ACC112 (cell line): ENCODE data around the gene ANTXR2.
A peak's percentile ranks its signal among the peaks of the same experiment; 100 is the strongest.

Source experiments
- H2AFZ ChIP-seq: fragments of 200-600 bp; sonication (generic); one replicate; pipeline ENCODE4 v1.6.0; 2017; ENCODE audit warnings: antibody characterized with exemption, low read length; ENCODE audit not compliant: unreplicated experiment
- H3K27ac ChIP-seq: fragments of 200-600 bp; sonication (generic); 2 replicates; pipeline ENCODE4 v1.5.1; 2014; ENCODE audit warnings: low read depth, mild to moderate bottlenecking, antibody characterized with exemption, low read length, moderate library complexity
- H3K27me3 ChIP-seq: fragments of 200-600 bp; sonication (generic); 2 replicates; pipeline ENCODE4 v1.6.1; 2014; ENCODE audit warnings: mild to moderate bottlenecking, antibody characterized with exemption, low read length, moderate library complexity, mixed read lengths; ENCODE audit not compliant: insufficient read depth
- H3K36me3 ChIP-seq: fragments of 200-600 bp; sonication (generic); 2 replicates; pipeline ENCODE4 v1.6.1; 2016; ENCODE audit warnings: mild to moderate bottlenecking, antibody characterized with exemption, low read length, moderate library complexity, mixed read lengths; ENCODE audit not compliant: insufficient read depth
- H3K4me1 ChIP-seq: fragments of 200-600 bp; sonication (generic); one replicate; pipeline ENCODE4 v1.6.1; 2016; ENCODE audit warnings: low read length, mixed read lengths; ENCODE audit not compliant: insufficient read depth, unreplicated experiment, control insufficient read depth
- H3K4me3 ChIP-seq: fragments of 200-600 bp; sonication (generic); 2 replicates; pipeline ENCODE4 v1.5.1; 2014; ENCODE audit warnings: mild to moderate bottlenecking, low read depth, low read length
- H3K79me2 ChIP-seq: fragments of 200-600 bp; sonication (generic); one replicate; pipeline ENCODE4 v1.6.0; 2016; ENCODE audit warnings: low read length; ENCODE audit not compliant: control insufficient read depth, unreplicated experiment, insufficient read depth

ANTXR2 gene

GRCh38 chr4:80069837-80070731 is 2.9 kb downstream of the ANTXR2 start:
- Histone ChIP-seq H3K27ac (peak overlapping the region; percentile 88), H3K36me3 (peaks cover 14% of the 10 kb centered on the region), H3K4me3 (peak overlapping the region; percentile 81), H2AFZ (no peak overlapping the region), H3K79me2 (peaks cover 46% of the 10 kb centered on the region), H3K4me1 (peaks cover 39% of the 10 kb centered on the region), H3K27me3 (no peaks in the 10 kb centered on the region)

GRCh38 chr4:80069108-80069836 is 3.8 kb downstream of the ANTXR2 start:
- peaks cover 22% of the 10 kb centered on the region for H3K36me3 ChIP-seq
- H3K4me3 ChIP-seq: peak overlapping the region; percentile 81
- peaks cover 46% of the 10 kb centered on the region for H3K79me2 ChIP-seq
- peaks cover 31% of the 10 kb centered on the region for H3K4me1 ChIP-seq
- H3K27ac ChIP-seq: peak overlapping the region; percentile 88
- no peak overlapping the region for H2AFZ ChIP-seq
- no peaks in the 10 kb centered on the region for H3K27me3 ChIP-seq

- peaks cover 26% of the 10 kb centered on the region for H3K36me3 ChIP-seq
- no peak overlapping the region for H3K27ac ChIP-seq
- H2AFZ ChIP-seq: no peak overlapping the region
- peaks cover 20% of the 10 kb centered on the region for H3K4me1 ChIP-seq
- H3K4me3 ChIP-seq: no peak overlapping the region
- no peaks in the 10 kb centered on the region for H3K27me3 ChIP-seq
- H3K79me2 ChIP-seq: peaks cover 35% of the 10 kb centered on the region
These were observed 7.4 kb downstream of the ANTXR2 start for GRCh38 chr4:80065601-80066000.

GRCh38 chr4:80062527-80062926 is 10.5 kb downstream of the ANTXR2 start:
- peaks cover 22% of the 10 kb centered on the region for H3K36me3 ChIP-seq
- no peaks in the 10 kb centered on the region for H3K4me1 ChIP-seq
- H3K4me3 ChIP-seq: no peak overlapping the region
- no peak overlapping the region for H3K27ac ChIP-seq
- H3K27me3 ChIP-seq: no peaks in the 10 kb centered on the region
- peaks cover 32% of the 10 kb centered on the region for H3K79me2 ChIP-seq
- H2AFZ ChIP-seq: no peak overlapping the region

- Histone ChIP-seq H3K79me2 (peaks cover 28% of the 10 kb centered on the region), H3K27ac (no peak overlapping the region), H3K4me3 (no peak overlapping the region), H2AFZ (no peak overlapping the region), H3K27me3 (no peaks in the 10 kb centered on the region), H3K36me3 (peaks cover 18% of the 10 kb centered on the region), H3K4me1 (no peaks in the 10 kb centered on the region)
These were observed 12.2 kb downstream of the ANTXR2 start for GRCh38 chr4:80060804-80061203.

GRCh38 chr4:80058740-80059139 is 14.3 kb downstream of the ANTXR2 start:
- Histone ChIP-seq H3K4me1 (no peaks in the 10 kb centered on the region), H2AFZ (no peak overlapping the region), H3K27me3 (no peaks in the 10 kb centered on the region), H3K79me2 (peaks cover 28% of the 10 kb centered on the region), H3K27ac (peak overlapping the region; percentile 28; the same call in 1 of the 2 replicates), H3K4me3 (no peak overlapping the region), H3K36me3 (peaks cover 8% of the 10 kb centered on the region)

- Histone ChIP-seq H3K4me3 (no peak overlapping the region), H3K36me3 (peaks cover 29% of the 10 kb centered on the region), H3K4me1 (peaks cover 22% of the 10 kb centered on the region)
These were observed 18.7 kb downstream of the ANTXR2 start for GRCh38 chr4:80054375-80054774.

GRCh38 chr4:80053140-80053910 is 19.7 kb downstream of the ANTXR2 start:
- Histone ChIP-seq H3K27me3 (no peaks in the 10 kb centered on the region), H2AFZ (no peak overlapping the region), H3K36me3 (peaks cover 35% of the 10 kb centered on the region), H3K79me2 (peaks cover 9% of the 10 kb centered on the region), H3K4me1 (peaks cover 29% of the 10 kb centered on the region), H3K27ac (no peak overlapping the region), H3K4me3 (no peak overlapping the region)

More at GRCh38 chr4:80054375-80054774, 18.7 kb downstream of the ANTXR2 start:
- Histone ChIP-seq H2AFZ (no peak overlapping the region), H3K27me3 (no peaks in the 10 kb centered on the region), H3K27ac (no peak overlapping the region), H3K79me2 (peaks cover 15% of the 10 kb centered on the region)

- Histone ChIP-seq H3K4me1 (peaks cover 48% of the 10 kb centered on the region), H3K79me2 (peaks cover 4% of the 10 kb centered on the region), H2AFZ (no peak overlapping the region), H3K27me3 (no peaks in the 10 kb centered on the region), H3K4me3 (peak overlapping the region; percentile 26; the same call in 1 of the 2 replicates), H3K27ac (peak overlapping the region; percentile 53), H3K36me3 (peaks cover 34% of the 10 kb centered on the region)
These were observed 23.1 kb downstream of the ANTXR2 start for GRCh38 chr4:80049813-80050534.

GRCh38 chr4:80049402-80049801 is 23.6 kb downstream of the ANTXR2 start:
- Histone ChIP-seq H3K27ac (peak overlapping the region; percentile 53), H3K27me3 (no peaks in the 10 kb centered on the region), H3K36me3 (peaks cover 31% of the 10 kb centered on the region), H3K79me2 (peaks cover 4% of the 10 kb centered on the region), H3K4me1 (peaks cover 48% of the 10 kb centered on the region), H2AFZ (no peak overlapping the region), H3K4me3 (peak overlapping the region; percentile 26; the same call in 1 of the 2 replicates)
